HepG2 (cell line): Measurements from ENCODE around the gene MRPS14. TPM values are rescaled to one million over a fixed set of nuclear protein-coding genes. Genes with fewer than 3 reads are reported as not detected.

ENCODE experiments used
- AGO1 ChIP-seq: fragments of 200-400 bp; formaldehyde crosslinking; IDR thresholded peaks from 2 replicates; pipeline ENCODE4 v1.6.1; 2017; ENCODE audit warnings: mild to moderate bottlenecking, low read depth, low read length, moderate library complexity; ENCODE audit not compliant: poor library complexity, severe bottlenecking
- BRD4 ChIP-seq: sonication (generic); formaldehyde crosslinking; IDR thresholded peaks from 2 replicates; pipeline ENCODE4 v1.4.0; 2020; ENCODE audit warnings: missing genetic modification reagents
- CBX1 ChIP-seq: IDR thresholded peaks from one replicate; pipeline ENCODE4 v1.6.1; 2016; ENCODE audit warnings: antibody characterized with exemption, low read depth
- CEBPZ ChIP-seq: IDR thresholded peaks from 2 replicates; pipeline ENCODE4 v1.6.1; 2012; ENCODE audit warnings: low read length, improper control_type of control experiment
- CREB1 ChIP-seq, 2 experiments: fragments of 450-650 bp in 1 of 2; IDR thresholded peaks; 2 replicates each; pipeline ENCODE4 v1.6.1; 2016 to 2017; ENCODE audit warnings: control low read depth in 1 of 2, mild to moderate bottlenecking in 1 of 2, missing compliant biosample characterization in 1 of 2, missing genetic modification characterization in 1 of 2
- HDAC6 ChIP-seq: fragments of 200-600 bp; sonication (generic); IDR thresholded peaks from 2 replicates; pipeline ENCODE4 v1.7.0; 2017; ENCODE audit warnings: mild to moderate bottlenecking, antibody characterized with exemption, low read length, low read depth
- HMGXB4 ChIP-seq, 2 experiments: sonication (generic) in 1 of 2; formaldehyde crosslinking in 1 of 2; IDR thresholded peaks; 2 replicates each; pipeline versions ENCODE4 v1.4.0 to v1.6.1; 2018 to 2020; ENCODE audit warnings: missing genetic modification reagents in 2 of 2, borderline replicate concordance in 1 of 2, low read depth in 1 of 2, mild to moderate bottlenecking in 1 of 2, missing biosample characterization in 1 of 2
- MAFK ChIP-seq, 2 experiments: IDR thresholded peaks in 1 of 2; conservative IDR thresholded peaks in 1 of 2; 2 replicates each; pipeline ENCODE4 v1.6.1; 2011; ENCODE audit warnings: improper control_type of control experiment in 2 of 2, low read length in 2 of 2
- MEIS2 ChIP-seq: sonication (generic); formaldehyde crosslinking; IDR thresholded peaks from 2 replicates; pipeline ENCODE4 v1.9.0; 2021; ENCODE audit warnings: mild to moderate bottlenecking, missing genetic modification reagents
- MTA3 ChIP-seq: sonication (generic); formaldehyde crosslinking; IDR thresholded peaks from 2 replicates; pipeline ENCODE4 v1.4.0; 2020; ENCODE audit warnings: missing genetic modification reagents
- NCOR1 ChIP-seq: fragments of 200-600 bp; sonication (generic); IDR thresholded peaks from 2 replicates; pipeline ENCODE4 v1.7.0; 2017; ENCODE audit warnings: antibody characterized with exemption, low read length, borderline replicate concordance
- RNF2 ChIP-seq: fragments of 450-650 bp; conservative IDR thresholded peaks from 2 replicates; pipeline ENCODE4 v1.6.1; 2016; ENCODE audit warnings: low read depth
- STAG1 ChIP-seq: sonication (generic); formaldehyde crosslinking; IDR thresholded peaks from 2 replicates; pipeline ENCODE4 v1.4.0; 2020; ENCODE audit warnings: missing genetic modification reagents
- TBX2 ChIP-seq: sonication (generic); formaldehyde crosslinking; IDR thresholded peaks from 2 replicates; pipeline ENCODE4 v1.5.0; 2020; ENCODE audit warnings: missing genetic modification reagents, mild to moderate bottlenecking, borderline replicate concordance
- U2AF2 ChIP-seq: fragments of 200-400 bp; formaldehyde crosslinking; IDR thresholded peaks from 2 replicates; pipeline ENCODE4 v1.6.1; 2017; ENCODE audit warnings: low read depth, mild to moderate bottlenecking, low read length
- ZNF558 ChIP-seq: sonication (generic); formaldehyde crosslinking; IDR thresholded peaks from 2 replicates; pipeline ENCODE4 v1.9.0; 2022; ENCODE audit warnings: mild to moderate bottlenecking, missing genetic modification reagents, borderline replicate concordance
- ZNF580 ChIP-seq: IDR thresholded peaks from 2 replicates; pipeline ENCODE4 v1.6.1; 2016; ENCODE audit warnings: low read depth, borderline replicate concordance
- ZNF629 ChIP-seq: sonication (generic); formaldehyde crosslinking; conservative IDR thresholded peaks from 2 replicates; pipeline ENCODE4 v1.5.0; 2020; ENCODE audit warnings: missing genetic modification reagents
- ZNF670 ChIP-seq: sonication (generic); formaldehyde crosslinking; IDR thresholded peaks from 2 replicates; pipeline ENCODE4 v1.8.0; 2022; ENCODE audit warnings: mild to moderate bottlenecking, missing genetic modification reagents, borderline replicate concordance
- ZNF740 ChIP-seq: sonication (generic); formaldehyde crosslinking; IDR thresholded peaks from 2 replicates; pipeline ENCODE4 v1.4.0; 2020; ENCODE audit warnings: missing genetic modification reagents
- ZNF788 ChIP-seq: sonication (generic); formaldehyde crosslinking; IDR thresholded peaks from 2 replicates; pipeline ENCODE4 v1.5.0; 2020; ENCODE audit warnings: mild to moderate bottlenecking, missing genetic modification reagents, borderline replicate concordance
- ZNF841 ChIP-seq: sonication (generic); formaldehyde crosslinking; IDR thresholded peaks from 2 replicates; pipeline ENCODE4 v1.8.1; 2023; ENCODE audit warnings: missing genetic modification reagents, borderline replicate concordance
- ZNF879 ChIP-seq: sonication (generic); formaldehyde crosslinking; IDR thresholded peaks from 2 replicates; pipeline ENCODE4 v1.8.1; 2023; ENCODE audit warnings: missing genetic modification reagents
- polyA plus RNA-seq, 8 experiments: library from polyadenylated mRNA; depleted of rRNA in 3 of 8; stranded (reverse) in 7 of 8; unstranded in 1 of 8; fragments of >200 nt; fragmentation: Illumina TruSeq in 4 of 8; extraction: Trizol in 4 of 8; gene quantifications; 2 replicates each; pipeline versions ENCODE4 v1.2.1 to v1.2.3, GENCODE V29; 2011 to 2016; ENCODE audit warnings: low read depth in 4 of 8, missing spikeins in 1 of 8, mixed read lengths in 1 of 8; ENCODE audit not compliant: insufficient read depth in 1 of 8
- total RNA-seq, 5 experiments: library from RNA; depleted of rRNA; stranded (reverse); fragments of >200 nt; fragmentation: Illumina TruSeq; extraction: Trizol; gene quantifications; 2 replicates each; pipeline ENCODE4 v1.2.3, GENCODE V29; 2016; ENCODE audit warnings: low read depth in 1 of 5

MRPS14 gene
- total and polyA plus RNA-seq, 2 of the 13 experiments (the other 11 are each of a cell fraction or from before 2014, with no cell fraction given): 36.6 to 43.2 TPM

GRCh38 chr1:174998569-174999215 lies 24.5 kb downstream of the MRPS14 start (continued):
- TF ChIP-seq ZNF580: no peak
- peak; percentile 26; the same call in 1 of the 2 replicates for TF ChIP-seq ZNF629 (CRISPR knock-in tag)
- no peak for TF ChIP-seq CREB1 (IDR thresholded peaks at IDR 0.05)
- TF ChIP-seq CREB1 (CRISPR knock-in tag; IDR thresholded peaks at IDR 0.05): no peak
- TF ChIP-seq AGO1: no peak
- no peak for TF ChIP-seq ZNF788 (CRISPR knock-in tag)
- peak; percentile 27 to 36; a peak in 1 of 4 replicates for TF ChIP-seq MAFK (conservative IDR thresholded peaks at IDR 0.05 in 1 of 2, IDR thresholded peaks at IDR 0.05 in 1 of 2; ENCODE audit: low read length in 2 of 2)
- no peak; the same call in 1 of the 2 replicates for TF ChIP-seq MEIS2 (CRISPR knock-in tag)
- TF ChIP-seq U2AF2: no peak; the same call in 1 of the 2 replicates
- TF ChIP-seq MTA3: no peak
- TF ChIP-seq STAG1: peak; percentile 66
- TF ChIP-seq ZNF670 (CRISPR knock-in tag): no peak
- TF ChIP-seq BRD4: no peak
- TF ChIP-seq CBX1: no peak
- no peak for TF ChIP-seq RNF2
- TF ChIP-seq HDAC6: no peak
- TF ChIP-seq TBX2 (CRISPR knock-in tag): no peak
- 0 out of 2 replicates have a peak, but pooled peaks have one; percentile 13 for TF ChIP-seq ZNF558 (CRISPR knock-in tag)
- 0 out of 2 replicates have a peak, but pooled peaks have one; percentile 7 for TF ChIP-seq NCOR1
- no peak for TF ChIP-seq ZNF841
- no peak for TF ChIP-seq ZNF879
- no peak for TF ChIP-seq ZNF740
- TF ChIP-seq CEBPZ: no peak
- TF ChIP-seq HMGXB4 (CRISPR knock-in tag; IDR thresholded peaks at IDR 0.05; ENCODE audit: borderline replicate concordance in 1 of 2, low read depth in 1 of 2): peak in 1 of 2 experiments; percentile 50; a peak in 1 of 4 replicates
